SIG-M5 treated with dmso at 0.1 percent for 504 hours (cell line): ENCODE results near the gene KBTBD12.
"Not testable (repeated sequence)": the region's sequence is repeated elsewhere in the genome, so short reads cannot be mapped to it uniquely, and the experiment has no call there.

Experiments
- DNase-seq: peaks from one replicate; lab custom pipeline; 2025; ENCODE audit not compliant: unreplicated experiment; lab: John Stamatoyannopoulos, UW

The KBTBD12 gene

DNA sequence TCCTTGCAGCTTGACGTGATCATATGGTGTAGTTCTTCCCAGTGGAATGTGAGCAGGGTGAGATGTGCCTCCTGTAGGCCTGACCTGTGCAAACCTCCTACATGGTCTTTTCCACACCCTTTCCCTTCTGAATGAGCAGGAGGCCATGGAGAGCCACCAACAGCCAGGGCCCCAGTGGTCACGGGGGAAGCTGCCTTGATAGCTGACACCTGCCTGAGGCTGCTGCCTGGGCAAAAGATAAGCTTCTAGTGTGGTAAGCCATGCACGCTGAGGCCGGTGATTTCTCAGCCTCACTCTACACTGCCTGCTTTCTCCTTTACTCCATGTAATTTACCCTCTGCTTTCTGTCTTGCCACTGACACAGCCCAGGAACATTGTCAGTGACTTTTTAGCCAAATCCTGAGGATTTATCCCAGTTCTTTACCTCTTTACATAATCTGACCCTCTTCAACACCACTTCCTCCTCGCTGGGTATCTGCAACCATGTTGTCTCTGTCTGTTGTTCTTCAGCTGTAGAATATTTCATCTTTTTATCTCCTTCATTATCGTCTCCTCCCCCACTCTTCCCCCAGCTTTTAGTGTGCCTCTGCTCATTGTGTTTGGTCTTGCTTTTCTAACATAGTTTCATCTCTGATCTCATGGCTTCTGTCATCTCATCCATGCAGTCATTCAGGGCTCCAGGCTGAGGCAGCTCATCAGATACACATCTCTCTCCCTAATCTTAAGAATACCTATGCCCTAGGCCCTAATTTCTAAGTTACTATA is 11.2 kb upstream of the KBTBD12 start:
- DNase-seq: no peak

DNA sequence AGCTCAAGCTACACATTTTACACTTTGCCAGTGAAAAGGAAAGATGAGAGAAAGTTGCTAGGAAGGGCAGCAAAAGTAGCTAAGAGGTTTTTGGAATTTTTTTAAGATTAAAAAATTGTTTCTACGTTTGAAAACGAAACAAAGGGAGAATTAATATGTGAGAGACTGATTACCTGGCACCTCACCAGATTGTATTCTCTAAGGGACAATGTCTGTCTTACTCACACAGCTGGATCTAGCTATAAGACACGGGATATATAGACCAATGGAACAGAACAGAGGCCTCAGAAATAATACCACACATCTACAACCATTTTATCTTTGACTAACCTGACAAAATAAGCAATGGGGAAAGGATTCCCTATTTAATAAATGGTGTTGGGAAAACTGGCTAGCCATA is 9.5 kb upstream of the KBTBD12 start:
- DNase-seq: no peak

DNA sequence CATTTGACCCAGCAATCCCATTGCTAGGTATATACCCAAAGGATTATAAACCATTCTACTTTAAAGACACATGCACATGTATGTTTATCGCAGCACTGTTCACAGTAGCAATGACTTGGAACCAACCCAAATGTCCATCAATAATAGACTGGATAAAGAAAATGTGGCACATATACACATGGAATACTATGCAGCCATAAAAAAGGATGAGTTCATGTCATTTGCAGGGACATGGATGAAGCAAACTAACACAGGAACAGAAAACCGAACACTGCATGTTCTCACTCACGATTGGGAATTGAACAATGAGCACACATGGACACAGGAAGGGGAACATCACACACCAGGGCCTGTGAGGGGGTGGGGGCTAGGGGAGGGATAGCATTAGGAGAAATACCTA is 8.4 kb upstream of the KBTBD12 start:
- not testable (repeated sequence) for DNase-seq

DNA sequence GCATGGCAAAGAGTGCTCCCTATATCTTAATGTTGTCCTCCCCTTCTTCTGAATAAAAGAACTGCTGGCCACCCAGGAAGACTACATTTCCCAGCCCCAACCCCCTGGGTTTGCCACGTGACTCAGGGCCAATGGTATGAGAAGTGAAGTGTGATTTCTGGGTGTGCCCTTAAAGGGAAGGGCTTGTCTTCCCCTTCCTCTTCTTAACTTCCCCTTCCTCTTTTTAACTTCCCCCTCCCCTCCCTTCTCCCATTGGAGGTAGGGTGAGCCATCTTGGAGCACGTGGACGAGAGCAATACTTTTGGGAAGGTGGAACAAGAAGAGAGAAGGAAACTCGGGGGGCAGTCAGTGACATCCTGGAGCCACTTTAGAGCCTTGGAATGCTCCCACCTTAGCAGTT is 6.8 kb upstream of the KBTBD12 start:
- DNase-seq: peak; percentile 58

DNA sequence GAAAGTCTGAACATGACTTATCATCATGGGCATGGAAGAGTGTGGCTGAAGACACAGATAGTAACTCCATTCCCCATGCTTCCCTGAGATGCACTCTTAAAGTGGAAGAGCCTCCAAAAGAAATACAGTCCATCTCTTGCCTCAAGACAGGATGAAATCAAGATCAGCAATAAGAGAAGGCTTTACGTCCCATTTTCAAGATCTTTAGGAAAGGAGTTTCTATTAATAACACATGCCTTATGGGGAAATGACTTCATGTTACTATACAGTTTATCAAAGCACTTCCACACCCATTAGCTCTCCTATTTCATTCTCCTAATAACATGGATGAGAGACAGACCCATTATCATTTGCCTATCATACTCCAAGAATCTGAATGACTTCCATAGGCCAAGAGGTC is 6.1 kb upstream of the KBTBD12 start:
- no peak for DNase-seq

DNA sequence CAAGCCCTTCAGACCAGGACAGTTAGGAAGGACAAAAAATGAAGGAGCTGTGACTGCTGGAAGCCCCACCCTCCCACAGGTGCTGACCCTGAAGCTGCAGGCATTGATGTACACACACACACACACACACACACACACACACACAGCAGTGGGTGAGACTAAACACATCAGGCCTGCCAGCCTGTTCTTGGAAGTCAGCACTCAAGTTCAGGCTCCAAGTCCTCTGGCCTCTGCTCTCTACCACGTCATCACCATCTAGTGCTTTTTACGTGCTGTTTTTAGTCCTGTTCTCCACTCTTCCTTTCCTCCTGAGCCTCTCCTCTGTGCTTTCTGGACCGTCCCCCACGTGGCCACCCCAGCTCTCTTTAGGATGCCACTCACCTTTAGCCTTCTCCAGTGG is 5.4 kb upstream of the KBTBD12 start:
- no peak for DNase-seq

DNA sequence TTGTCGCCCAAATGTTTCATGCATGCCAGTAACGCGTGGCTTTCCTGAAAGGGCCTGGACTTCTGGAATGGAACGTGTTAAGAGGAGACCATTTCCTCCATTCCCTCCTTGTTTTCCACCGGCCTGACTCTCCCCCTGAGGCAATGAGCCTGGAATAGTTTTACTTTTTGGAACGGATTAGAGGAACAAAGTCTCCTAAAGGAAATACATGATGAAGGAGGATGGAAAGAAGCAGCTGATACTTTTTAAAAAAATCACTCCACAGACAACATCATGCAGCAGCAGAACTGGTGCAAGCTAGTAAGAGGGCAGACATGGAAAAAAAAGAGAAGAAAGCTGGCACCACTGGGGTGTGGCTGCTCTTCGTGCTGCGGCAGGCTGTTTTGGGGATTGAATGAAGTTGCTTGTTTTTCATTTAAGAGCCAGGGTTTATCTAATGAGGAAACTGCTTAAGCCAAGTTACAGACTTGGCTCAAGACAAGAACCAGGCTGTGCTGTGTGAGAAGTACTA is 3.6 kb upstream of the KBTBD12 start:
- no peak for DNase-seq

DNA sequence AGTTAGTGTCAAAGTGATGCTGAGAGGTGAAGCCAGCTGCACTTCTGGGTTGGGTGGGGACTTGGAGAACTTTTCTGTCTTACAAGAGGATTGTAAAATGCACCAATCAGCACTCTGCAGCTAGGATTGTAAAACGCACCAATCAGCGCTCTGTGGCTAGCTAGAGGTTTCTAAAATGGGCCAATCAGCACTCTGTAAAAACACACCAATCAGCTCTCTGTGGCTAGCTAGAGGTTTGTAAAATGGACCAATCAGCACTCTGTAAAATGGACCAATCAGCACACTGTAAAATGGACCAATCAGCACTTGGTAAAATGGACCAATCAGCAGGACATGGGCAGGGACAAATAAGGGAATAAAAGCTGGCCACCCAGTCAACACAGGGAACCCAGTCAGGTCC is 1.2 kb upstream of the KBTBD12 start:
- DNase-seq: not testable (repeated sequence)

DNA sequence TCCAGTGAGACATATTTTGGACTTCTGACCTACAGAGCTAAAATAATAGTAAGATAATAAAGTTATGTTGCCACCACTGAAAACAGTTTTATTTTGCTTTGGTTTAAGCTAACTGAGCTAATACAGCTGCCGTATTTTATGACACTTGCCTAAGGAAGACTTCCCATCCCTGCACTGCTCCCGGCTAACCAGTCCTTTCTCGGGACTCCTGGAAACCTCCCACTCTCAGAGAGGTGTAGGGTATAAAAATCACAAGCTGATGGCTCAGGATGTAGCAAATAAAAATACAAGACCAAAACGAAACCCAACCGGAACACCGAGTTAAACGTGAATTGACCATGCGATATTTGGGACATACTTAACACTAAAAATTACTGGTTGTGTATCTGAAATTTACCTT is 448 bp upstream of the KBTBD12 start:
- DNase-seq: no peak

DNA sequence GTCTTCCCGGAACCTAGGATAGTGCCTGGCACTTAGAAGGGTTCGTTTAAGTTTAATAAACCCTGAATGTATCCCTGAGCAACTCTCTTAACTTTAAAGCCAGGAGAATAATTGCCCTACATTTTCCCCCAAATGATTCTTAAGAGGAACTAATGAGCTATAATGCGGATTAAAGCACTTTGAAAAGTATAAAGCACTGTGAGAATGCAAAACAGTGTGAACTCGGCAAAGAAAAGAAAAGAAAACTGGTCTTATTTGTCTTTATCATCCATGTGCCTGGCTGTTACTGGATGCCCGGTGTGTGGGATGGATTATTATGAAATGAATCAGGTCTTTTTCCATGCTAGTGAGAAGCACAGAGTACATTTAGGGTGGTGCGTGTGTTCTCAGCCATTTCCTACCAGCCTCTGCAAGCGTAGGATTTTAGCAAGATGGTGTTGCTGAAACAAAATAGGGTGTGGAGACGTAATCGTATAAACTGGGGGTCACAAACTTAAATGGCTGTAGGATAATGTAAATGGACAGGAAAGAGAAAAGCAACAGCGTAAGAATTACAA is 983 bp downstream of the KBTBD12 start:
- DNase-seq: no peak

DNA sequence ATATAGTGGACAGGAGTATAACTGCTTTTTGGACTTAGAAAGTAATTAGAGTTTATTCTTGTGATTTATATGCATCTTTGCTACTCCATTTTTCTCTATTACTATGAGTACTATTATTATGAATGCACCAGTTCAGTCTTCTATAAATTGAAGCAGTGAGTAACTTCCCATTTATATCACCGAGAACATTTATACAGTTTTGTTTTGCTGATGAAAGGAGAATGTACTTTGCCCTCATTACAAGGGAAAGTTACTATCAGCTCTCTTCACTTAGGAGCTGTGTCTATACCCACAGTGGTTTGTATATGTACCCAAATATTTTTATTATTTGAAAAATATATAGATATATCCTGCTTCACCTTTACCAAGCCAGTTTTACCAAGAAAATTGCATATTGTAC is 5.7 kb downstream of the KBTBD12 start:
- no peak for DNase-seq

DNA sequence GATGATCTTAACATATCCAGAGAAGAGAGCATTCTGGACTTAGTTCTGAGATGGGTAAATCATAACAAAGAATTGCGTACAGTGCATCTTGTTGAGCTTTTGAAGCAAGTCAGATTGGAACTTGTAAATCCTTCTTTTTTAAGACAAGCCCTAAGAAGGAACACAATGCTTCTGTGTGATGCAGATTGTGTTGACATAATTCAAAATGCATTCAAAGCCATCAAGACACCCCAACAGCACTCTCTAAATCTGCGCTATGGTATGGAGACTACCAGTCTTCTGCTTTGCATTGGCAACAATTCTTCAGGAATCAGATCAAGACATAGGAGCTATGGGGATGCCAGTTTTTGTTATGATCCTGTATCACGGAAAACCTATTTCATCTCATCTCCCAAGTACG is 8.6 kb downstream of the KBTBD12 start:
- no peak for DNase-seq

DNA sequence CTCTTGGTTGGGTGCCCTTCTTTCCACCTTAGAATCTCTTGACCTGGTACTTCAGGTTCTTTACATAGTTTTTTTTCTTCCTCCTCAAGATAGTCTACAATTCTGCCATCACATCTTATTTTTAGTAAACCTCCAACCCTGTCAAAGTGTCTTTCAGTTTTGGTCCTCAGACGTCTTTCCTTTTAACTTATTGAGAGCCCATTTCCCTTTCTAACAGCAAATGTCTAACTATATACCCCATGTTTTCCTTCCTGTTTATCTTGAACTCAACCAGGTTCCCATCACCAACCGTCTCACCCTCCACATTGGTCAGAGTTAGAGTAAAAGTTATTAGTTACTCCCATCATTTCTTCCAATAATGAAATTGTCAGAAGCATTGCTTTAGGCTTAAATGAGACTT is 10.4 kb downstream of the KBTBD12 start:
- no peak for DNase-seq

DNA sequence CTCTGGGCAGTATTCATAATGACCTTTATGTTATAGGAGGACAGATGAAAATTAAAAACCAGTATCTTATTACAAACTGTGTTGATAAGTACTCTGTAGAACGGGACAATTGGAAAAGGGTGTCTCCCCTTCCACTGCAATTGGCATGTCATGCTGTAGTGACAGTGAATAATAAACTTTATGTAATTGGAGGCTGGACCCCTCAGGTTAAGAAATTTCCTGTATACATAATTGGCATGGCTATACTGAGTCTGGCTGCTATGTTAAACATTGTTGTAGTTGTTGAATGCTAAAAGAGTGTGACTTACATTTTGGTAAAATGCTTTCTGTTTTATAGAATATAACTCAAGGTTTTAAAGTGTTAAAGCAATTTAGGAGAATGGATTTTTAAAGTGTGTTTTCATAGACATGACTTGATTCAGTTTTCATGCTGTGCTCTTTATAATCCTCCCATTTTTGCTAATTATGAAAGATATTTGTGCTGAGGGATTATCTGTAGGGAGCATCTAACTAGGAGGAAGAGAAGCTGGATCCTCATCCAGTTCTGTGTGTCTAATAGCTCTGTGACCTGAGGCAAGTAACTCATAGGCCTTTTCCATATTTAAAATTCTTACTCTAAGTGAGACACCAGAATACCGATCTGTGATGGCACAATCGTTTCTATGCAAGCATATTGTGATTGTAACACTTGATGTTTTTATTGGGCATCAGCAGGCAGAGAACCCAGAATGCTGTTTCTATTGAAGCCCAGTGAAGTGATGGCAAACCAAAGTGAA is 13.0 kb downstream of the KBTBD12 start:
- no peak for DNase-seq

DNA sequence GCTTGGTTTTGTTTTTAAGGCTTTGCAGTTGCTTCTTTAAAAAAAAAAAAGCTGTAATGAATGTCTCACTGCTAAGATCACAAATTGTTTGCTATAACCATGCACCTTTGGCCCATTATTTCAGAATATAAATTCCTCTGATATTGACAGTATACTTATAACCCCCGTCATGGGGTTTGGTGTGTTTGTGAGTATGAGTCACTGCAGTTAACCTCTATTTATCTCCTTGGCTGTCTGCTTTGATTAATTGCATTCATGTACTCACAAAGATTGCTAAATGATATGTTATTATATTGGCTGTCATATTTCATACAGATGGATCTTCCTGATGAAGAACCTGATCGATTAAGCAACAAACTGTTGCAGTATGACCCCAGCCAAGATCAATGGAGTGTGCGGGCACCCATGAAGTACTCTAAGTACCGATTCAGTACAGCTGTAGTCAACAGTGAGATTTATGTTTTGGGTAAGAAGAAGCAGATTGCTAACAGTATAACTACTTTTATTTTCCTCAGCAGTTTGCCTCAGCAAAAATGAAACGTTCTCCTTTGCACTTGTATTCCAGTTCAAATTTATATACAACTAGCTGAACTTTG is 14.9 kb downstream of the KBTBD12 start:
- no peak for DNase-seq

DNA sequence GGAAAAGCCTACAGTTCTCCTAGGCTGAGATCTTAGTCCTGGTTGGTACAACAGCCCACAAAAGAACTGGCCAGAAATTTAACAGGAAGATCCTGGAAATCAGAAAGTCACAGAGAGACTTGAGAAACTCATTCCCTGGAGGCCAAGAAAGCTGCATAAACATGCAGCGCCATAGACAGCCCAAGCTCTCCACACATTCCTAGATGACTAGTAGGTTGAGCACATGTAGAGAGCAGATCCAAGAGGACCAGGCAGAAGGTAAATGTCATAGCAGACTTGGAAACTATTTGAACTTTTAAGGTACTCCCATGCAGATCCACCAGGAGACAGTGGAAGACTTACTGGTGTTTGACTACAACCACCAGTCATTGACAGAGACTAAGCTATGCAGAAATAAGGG is 18.4 kb downstream of the KBTBD12 start:
- DNase-seq: no peak

DNA sequence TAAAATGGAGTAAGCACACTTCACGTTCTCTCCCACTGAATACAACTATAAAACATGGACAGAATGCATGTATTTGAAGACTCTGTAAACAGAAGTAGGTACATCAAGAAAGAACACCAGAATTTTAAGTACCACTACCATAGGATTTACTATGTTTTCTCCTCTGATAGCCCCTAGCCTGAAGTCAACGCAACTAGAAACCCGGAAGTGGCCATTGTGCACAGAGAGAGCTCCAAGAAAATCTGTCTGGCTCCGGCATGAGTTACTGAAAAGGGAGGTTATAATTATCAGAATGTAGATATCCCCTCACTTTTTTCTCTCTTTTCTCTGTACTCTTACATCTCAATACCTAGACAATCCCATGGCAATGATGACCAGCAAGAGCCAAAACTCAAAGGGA is 23.8 kb downstream of the KBTBD12 start:
- no peak for DNase-seq

DNA sequence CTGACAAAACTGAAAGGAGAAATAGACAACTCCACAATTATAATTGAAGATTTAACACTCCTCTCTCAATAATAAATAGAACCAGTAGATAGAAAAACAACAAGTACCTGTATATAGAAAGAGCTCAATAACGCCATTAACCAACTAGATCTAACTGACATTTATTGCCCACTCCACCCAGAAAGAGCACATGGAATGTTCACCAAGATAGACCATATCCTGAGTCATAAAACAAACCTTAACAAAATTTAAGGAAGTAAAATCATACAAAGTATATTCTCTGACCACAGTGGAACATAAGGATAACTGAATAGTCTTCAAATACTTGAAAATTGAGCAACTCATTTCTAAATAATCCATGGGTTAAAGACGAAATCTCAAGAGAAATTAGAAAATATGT is 25.1 kb downstream of the KBTBD12 start:
- no peak for DNase-seq

DNA sequence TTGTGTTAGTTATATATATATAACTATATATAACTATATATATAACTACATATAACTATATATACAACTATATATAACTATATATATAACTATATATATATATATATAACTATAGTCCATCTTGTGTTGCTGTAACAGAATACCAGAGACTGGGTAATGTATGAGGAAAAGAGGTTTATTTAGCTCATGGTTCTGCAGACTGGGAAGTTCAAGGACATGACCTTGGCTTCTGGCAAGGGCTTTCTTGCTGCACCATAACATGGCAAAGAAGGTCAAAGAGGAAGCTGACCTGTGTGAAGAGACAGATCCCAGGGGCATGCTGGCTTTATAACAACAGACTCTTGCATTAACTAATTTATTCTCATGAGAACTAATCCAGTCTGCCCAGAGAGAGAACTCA is 27.6 kb downstream of the KBTBD12 start:
- DNase-seq: no peak

DNA sequence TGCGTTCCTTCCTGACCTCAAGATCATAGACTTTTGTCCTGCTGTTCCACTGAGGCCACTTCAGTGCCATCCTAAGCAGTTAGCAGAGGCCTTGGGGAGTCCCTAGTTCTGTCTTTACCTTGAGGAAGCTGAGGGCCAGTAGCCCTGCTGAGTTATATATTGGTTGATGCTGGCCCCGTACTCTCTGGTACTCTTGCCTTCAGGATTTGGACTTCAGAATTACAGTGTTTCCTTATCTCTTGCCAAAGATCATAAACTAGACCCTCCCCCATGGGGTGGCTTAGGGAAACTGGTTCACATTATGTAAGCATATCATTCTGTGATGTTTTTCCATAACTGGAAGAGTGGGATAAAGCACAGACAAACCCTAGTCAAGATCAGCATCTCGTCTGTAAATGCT is 33.2 kb downstream of the KBTBD12 start:
- no peak for DNase-seq

DNA sequence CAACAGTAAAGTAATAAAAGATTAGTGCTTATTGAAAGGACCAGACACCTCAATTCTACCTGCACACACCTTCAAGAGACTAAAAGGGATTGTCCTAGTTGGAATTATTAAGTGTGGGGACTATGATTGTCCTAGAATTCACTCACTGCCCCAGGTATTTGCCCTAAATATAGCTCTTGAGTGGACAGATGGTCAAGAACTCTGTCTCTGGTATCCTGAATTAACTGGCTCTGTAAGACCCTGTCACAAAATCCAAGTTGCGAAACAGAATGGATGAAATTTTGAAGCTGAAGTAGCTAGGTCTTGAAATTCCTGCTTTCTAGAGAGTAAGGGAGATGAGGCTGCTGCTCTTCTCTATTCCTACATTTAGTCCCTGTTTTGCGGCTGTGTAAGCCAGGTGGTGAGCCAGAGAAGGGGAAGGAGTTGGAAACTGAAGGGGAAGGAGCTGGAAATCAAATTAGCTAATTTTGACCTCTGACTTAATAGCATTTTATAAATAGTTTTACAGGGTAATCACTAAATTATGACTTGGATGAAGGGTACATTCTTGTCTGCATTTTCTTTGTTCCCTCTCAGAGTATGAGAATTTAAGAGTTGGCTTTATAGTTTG is 34.5 kb downstream of the KBTBD12 start:
- DNase-seq: no peak
